Measurements from ENCODE around the gene SULT1C4. TPM values are rescaled to one million over a fixed set of nuclear protein-coding genes. Genes with fewer than 3 reads are reported as not detected.

Gene SULT1C4
- total and polyA plus RNA-seq, 2 experiments from 2014 or later = 0.87 to 2.1 TPM

DNA sequence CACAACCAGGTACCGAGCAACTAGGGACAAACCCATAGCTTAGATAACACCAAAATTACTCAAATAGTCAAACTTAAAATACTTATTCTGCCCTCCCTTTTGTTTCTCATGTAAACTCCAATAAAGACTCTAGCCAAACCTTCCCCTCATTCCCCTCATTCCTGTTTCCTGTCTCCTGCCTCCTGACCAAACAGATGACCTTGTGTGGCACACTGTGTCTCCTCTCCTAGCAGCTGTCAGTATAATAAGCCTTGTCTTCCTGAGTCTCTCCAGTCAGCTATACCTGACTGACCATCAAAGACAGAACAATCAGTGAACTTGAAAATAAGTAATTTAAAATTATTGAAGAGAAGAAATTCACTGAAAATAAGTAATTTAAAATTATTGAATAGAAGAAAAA is 14.3 kb downstream of the SULT1C4 start (continued):
- TF ChIP-seq, protein P1, sequence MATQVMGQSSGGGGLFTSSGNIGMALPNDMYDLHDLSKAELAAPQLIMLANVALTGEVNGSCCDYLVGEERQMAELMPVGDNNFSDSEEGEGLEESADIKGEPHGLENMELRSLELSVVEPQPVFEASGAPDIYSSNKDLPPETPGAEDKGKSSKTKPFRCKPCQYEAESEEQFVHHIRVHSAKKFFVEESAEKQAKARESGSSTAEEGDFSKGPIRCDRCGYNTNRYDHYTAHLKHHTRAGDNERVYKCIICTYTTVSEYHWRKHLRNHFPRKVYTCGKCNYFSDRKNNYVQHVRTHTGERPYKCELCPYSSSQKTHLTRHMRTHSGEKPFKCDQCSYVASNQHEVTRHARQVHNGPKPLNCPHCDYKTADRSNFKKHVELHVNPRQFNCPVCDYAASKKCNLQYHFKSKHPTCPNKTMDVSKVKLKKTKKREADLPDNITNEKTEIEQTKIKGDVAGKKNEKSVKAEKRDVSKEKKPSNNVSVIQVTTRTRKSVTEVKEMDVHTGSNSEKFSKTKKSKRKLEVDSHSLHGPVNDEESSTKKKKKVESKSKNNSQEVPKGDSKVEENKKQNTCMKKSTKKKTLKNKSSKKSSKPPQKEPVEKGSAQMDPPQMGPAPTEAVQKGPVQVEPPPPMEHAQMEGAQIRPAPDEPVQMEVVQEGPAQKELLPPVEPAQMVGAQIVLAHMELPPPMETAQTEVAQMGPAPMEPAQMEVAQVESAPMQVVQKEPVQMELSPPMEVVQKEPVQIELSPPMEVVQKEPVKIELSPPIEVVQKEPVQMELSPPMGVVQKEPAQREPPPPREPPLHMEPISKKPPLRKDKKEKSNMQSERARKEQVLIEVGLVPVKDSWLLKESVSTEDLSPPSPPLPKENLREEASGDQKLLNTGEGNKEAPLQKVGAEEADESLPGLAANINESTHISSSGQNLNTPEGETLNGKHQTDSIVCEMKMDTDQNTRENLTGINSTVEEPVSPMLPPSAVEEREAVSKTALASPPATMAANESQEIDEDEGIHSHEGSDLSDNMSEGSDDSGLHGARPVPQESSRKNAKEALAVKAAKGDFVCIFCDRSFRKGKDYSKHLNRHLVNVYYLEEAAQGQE (IDR thresholded peaks at IDR 0.05; ENCODE audit: unreplicated experiment) = no peak

DNA sequence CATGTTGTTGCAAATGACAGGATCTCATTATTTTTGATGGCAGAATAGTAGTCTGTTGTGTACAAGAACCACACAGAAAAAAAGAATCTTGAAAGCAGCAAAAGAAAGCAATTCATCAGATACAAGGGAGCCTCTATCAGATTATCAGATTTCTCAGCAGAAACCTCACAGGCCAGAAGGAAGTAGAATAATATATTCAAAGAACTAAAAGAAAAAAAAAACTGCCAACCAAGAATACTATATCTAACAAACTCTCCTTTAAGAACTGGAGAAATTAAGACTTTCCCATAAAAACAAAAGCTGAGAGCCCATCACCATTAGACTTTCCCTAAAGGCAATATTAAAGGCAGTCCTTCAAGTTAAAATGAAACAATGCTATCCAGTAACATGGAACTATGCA is 15.4 kb downstream of the SULT1C4 start:
- Histone ChIP-seq H3K4me1 (ENCODE audit: insufficient read depth) (peaks cover 14% of the 10 kb centered on the region), H3K36me3 (ENCODE audit: insufficient read depth) (no peaks in the 10 kb centered on the region), H3K9me2 (ENCODE audit: insufficient read depth) (no peaks in the 10 kb centered on the region), H2AFZ (no peak overlapping the region), H4K20me1 (replicated peaks; ENCODE audit: insufficient read depth) (no peaks in the 10 kb centered on the region), H3K27ac (ENCODE audit: low read depth) (no peak overlapping the region), H3K79me2 (replicated peaks; ENCODE audit: insufficient read depth) (no peaks in the 10 kb centered on the region), H3K4me3 (no peak overlapping the region), H3K4me2 (no peak overlapping the region), H3K27me3 (ENCODE audit: insufficient read depth) (no peaks in the 10 kb centered on the region), H3F3A (replicated peaks; ENCODE audit: low read depth) (no peaks in the 10 kb centered on the region)
- DNase-seq (ENCODE audit: low spot score) = no peak
- Mint-ChIP-seq H3K27me3 (ENCODE audit: insufficient read depth, low read depth, poor library complexity) (no peaks in the 10 kb centered on the region), H3K4me3 (no peak overlapping the region), H3K27ac (no peak overlapping the region), H3K36me3 (ENCODE audit: low read depth) (peaks cover 19% of the 10 kb centered on the region), H3K9me3 (peaks cover 15% of the 10 kb centered on the region), H3K4me1 (peaks cover 18% of the 10 kb centered on the region)
- no peak for ATAC-seq
- TF ChIP-seq, protein P2, sequence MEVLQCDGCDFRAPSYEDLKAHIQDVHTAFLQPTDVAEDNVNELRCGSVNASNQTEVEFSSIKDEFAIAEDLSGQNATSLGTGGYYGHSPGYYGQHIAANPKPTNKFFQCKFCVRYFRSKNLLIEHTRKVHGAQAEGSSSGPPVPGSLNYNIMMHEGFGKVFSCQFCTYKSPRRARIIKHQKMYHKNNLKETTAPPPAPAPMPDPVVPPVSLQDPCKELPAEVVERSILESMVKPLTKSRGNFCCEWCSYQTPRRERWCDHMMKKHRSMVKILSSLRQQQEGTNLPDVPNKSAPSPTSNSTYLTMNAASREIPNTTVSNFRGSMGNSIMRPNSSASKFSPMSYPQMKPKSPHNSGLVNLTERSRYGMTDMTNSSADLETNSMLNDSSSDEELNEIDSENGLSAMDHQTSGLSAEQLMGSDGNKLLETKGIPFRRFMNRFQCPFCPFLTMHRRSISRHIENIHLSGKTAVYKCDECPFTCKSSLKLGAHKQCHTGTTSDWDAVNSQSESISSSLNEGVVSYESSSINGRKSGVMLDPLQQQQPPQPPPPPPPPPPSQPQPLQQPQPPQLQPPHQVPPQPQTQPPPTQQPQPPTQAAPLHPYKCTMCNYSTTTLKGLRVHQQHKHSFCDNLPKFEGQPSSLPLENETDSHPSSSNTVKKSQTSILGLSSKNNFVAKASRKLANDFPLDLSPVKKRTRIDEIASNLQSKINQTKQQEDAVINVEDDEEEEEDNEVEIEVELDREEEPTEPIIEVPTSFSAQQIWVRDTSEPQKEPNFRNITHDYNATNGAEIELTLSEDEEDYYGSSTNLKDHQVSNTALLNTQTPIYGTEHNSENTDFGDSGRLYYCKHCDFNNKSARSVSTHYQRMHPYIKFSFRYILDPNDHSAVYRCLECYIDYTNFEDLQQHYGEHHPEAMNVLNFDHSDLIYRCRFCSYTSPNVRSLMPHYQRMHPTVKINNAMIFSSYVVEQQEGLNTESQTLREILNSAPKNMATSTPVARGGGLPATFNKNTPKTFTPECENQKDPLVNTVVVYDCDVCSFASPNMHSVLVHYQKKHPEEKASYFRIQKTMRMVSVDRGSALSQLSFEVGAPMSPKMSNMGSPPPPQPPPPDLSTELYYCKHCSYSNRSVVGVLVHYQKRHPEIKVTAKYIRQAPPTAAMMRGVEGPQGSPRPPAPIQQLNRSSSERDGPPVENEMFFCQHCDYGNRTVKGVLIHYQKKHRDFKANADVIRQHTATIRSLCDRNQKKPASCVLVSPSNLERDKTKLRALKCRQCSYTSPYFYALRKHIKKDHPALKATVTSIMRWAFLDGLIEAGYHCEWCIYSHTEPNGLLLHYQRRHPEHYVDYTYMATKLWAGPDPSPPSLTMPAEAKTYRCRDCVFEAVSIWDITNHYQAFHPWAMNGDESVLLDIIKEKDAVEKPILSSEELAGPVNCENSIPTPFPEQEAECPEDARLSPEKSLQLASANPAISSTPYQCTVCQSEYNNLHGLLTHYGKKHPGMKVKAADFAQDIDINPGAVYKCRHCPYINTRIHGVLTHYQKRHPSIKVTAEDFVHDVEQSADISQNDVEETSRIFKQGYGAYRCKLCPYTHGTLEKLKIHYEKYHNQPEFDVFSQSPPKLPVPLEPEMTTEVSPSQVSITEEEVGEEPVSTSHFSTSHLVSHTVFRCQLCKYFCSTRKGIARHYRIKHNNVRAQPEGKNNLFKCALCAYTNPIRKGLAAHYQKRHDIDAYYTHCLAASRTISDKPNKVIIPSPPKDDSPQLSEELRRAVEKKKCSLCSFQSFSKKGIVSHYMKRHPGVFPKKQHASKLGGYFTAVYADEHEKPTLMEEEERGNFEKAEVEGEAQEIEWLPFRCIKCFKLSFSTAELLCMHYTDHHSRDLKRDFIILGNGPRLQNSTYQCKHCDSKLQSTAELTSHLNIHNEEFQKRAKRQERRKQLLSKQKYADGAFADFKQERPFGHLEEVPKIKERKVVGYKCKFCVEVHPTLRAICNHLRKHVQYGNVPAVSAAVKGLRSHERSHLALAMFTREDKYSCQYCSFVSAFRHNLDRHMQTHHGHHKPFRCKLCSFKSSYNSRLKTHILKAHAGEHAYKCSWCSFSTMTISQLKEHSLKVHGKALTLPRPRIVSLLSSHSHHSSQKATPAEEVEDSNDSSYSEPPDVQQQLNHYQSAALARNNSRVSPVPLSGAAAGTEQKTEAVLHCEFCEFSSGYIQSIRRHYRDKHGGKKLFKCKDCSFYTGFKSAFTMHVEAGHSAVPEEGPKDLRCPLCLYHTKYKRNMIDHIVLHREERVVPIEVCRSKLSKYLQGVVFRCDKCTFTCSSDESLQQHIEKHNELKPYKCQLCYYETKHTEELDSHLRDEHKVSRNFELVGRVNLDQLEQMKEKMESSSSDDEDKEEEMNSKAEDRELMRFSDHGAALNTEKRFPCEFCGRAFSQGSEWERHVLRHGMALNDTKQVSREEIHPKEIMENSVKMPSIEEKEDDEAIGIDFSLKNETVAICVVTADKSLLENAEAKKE (CRISPR knock-in tag; IDR thresholded peaks at IDR 0.05) = no peak
- TF ChIP-seq EZH2 (IDR thresholded peaks at IDR 0.05; ENCODE audit: low read depth, unreplicated experiment) (no peak), JUNB (IDR thresholded peaks at IDR 0.05; ENCODE audit: unreplicated experiment) (no peak), NANOG (IDR thresholded peaks at IDR 0.05; ENCODE audit: borderline replicate concordance) (no peak), ZNF114 (CRISPR knock-in tag; IDR thresholded peaks at IDR 0.05) (no peak), ZNF331 (CRISPR knock-in tag; IDR thresholded peaks at IDR 0.05; ENCODE audit: low read depth) (no peak), EZH2phosphoT487 (IDR thresholded peaks at IDR 0.05; ENCODE audit: unreplicated experiment) (no peak), STAT1 (IDR thresholded peaks at IDR 0.05; ENCODE audit: unreplicated experiment) (no peak), CREB1 (CRISPR knock-in tag; IDR thresholded peaks at IDR 0.05; ENCODE audit: low read depth) (no peak)
- TF ChIP-seq, protein P3, sequence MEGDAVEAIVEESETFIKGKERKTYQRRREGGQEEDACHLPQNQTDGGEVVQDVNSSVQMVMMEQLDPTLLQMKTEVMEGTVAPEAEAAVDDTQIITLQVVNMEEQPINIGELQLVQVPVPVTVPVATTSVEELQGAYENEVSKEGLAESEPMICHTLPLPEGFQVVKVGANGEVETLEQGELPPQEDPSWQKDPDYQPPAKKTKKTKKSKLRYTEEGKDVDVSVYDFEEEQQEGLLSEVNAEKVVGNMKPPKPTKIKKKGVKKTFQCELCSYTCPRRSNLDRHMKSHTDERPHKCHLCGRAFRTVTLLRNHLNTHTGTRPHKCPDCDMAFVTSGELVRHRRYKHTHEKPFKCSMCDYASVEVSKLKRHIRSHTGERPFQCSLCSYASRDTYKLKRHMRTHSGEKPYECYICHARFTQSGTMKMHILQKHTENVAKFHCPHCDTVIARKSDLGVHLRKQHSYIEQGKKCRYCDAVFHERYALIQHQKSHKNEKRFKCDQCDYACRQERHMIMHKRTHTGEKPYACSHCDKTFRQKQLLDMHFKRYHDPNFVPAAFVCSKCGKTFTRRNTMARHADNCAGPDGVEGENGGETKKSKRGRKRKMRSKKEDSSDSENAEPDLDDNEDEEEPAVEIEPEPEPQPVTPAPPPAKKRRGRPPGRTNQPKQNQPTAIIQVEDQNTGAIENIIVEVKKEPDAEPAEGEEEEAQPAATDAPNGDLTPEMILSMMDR (conservative IDR thresholded peaks at IDR 0.05; ENCODE audit: low read depth in 2 of 2) = no peak

Measured in GM23338 (cell line).